NCI-H526 (cell line): ENCODE results near the gene MACROD2.

Experiments
- DNase-seq, 2 experiments: peaks; one replicate each; lab custom pipeline; 2025; lab: John Stamatoyannopoulos, UW

Gene MACROD2

GRCh38 chr20:15058841-15059240 is 1063.5 kb downstream of the MACROD2 start:
- DNase-seq = no peak

DNA sequence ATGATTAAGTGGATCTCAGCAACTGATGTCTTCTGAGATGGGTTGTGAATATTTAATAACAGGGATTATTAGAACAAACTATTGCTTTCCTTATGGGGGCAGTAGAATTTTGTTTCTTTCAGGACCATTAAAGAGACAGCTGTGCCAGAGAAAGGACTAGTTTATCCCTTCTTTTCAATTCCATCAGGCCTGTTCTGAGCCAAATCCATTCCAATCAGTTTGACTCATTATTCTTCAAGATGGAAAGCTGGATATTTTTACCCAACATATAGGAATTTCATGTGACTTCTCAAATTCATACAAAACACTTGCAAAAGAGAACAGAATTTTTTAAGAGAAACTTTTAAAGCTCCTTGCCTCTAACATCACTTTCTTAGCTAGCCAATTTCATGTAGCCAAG is 1064.1 kb downstream of the MACROD2 start:
- no peak for DNase-seq

GRCh38 chr20:15060265-15061060 is 1065.1 kb downstream of the MACROD2 start:
- no peak for DNase-seq

- no peak for DNase-seq
Measured at GRCh38 chr20:15061061-15061430, 1065.7 kb downstream of the MACROD2 start.

DNA sequence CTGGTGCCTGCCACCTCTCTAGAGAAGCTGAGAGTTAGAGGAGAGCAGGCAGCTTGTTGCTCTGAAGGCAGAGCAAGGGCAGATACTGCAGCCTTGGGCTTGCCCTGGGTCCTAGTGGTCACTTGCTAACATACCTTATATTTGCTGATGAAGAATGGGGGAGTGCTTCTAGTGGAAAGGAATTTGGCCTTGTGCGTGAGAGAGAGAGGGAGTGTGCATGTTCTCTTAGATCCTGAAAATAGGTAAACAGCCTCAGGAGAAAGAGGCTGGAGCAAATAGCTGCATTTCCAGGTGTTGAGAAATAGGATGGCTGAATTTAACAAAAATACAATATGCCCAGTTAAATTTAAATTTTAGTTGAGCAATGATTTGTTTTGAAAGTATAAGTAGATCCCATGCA is 1066.6 kb downstream of the MACROD2 start:
- DNase-seq = no peak

DNA sequence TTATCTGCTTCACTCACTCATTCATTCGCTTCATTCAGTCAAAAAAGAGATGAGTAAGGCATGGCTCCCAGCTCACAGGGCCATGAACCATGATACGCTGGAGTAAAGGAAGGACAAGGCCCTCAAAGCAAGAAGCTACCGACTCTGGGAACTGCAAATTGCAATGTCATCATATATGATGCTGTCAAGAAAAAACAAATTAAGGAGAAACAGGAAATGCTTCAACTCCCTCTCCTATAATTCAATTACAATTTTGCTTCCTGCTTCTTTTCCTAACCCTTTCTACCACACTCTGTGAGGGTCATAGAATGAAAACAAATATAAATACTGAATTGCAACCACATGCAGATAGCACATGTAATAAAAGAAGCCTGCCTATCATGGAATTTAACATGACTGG is 1067.8 kb downstream of the MACROD2 start:
- DNase-seq = no peak

- no peak for DNase-seq
Measured at GRCh38 chr20:15064741-15065140, 1069.4 kb downstream of the MACROD2 start.

DNA sequence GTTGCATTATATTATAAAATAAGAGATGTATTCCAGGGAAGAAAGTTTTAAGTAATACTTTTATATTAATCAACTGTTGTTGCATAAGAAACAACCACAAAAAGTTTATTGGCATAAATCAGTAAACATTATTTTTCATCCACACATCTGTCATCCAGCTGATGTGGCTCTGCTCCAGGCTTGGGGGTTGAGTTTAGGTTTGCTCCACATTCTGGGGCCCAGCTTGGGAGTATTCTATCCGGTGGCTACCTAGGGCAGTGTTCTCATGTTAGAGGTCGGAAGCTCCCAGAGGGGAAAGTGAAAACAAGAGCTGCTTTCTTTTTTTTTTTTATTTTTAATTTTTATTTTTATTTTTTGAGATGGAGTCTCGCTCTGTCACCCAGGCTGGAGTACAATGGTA is 1070.5 kb downstream of the MACROD2 start:
- DNase-seq = no peak

DNA sequence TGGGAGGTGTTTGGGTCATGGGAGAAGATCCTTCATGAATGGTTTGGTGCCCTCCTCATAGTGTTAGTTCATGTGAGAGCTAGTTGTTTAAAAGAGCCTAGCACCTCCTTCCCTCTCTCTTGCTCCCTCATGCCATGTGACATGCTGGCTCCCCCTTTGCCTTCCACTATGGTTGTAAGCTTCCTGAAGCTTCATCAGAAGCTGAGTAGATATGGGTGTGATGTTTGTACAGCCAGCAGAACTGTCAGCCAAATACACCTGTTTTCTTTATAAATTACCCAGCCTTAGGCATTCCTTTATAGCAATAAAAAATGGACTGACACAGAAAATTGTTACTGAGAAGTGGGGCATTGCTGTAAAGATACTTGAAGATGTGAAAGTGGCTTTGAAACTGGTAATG is 1073.2 kb downstream of the MACROD2 start:
- no peak for DNase-seq

DNA sequence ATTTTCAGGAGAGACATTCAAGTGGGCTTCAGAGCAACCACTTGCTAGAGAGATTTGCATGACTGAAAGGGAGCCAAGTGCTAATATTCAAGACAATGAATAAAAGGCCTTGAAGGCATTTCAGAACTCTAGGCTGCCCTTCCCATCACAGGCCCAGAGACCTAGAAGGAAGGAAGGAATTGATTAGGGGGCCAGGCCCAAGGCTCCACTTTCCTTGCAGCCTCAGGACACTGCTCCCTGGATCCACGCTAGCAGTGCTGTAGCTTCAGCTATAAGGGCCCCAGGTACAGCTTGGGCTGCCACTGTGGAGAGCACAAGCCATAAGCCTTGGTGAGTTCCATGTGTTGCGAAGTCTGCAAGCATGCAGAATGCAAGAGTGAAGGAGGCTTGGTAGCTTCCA is 1074.0 kb downstream of the MACROD2 start:
- no peak for DNase-seq

DNA sequence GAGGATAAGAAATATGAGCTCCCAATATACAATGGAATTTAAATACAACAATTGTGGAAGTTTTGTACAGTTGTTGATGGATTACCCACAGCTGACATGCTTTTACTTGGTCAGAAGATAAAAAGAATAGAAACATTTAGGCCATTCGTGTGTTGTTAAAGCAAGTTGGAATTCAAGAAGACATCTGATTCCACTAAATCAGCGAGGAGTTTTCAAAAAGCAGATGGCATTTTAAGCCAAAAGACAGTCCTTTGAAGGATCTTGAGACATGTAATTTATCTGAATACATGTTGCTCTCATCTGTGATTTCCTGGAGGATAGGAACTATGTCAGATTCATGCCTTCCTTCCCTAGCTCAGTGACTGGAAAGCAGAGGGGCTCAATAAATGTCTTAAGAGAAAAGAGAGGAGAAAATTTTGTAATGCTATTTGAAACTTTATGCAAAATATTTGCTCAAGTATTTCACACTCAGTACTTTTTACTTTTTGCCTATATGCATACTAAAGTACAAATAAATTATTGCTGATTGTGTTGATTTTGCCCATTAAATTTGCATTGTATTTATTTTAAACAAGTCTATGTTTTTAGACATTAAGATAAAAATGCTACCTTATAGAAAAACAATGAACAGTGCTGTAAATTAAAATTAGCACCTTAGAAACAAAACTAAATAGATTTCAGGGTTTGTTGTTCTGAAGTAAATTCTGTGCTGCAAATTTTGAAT is 1075.9 kb downstream of the MACROD2 start:
- no peak for DNase-seq

- no peak for DNase-seq
Measured at GRCh38 chr20:15072316-15072715, 1077.0 kb downstream of the MACROD2 start.

GRCh38 chr20:15075586-15075985 is 1080.3 kb downstream of the MACROD2 start:
- no peak for DNase-seq

DNA sequence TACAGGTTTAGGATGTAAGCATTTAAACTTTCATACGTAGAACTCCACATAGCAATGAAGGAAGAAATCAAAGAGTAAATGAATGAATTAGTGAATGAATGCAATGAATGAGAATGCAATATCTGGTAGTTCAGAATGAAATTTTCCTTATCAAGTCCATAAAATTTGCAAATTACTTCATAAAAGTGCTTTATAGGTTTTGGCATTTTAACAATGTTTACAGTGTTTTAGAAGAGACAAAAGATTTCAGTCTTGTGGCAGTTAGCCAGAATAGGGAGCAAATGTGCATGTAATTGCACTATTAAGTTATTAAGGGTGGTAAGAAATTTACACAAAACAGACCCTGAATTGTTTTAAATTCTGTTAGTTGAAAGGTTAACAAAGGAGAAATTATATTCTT is 1081.5 kb downstream of the MACROD2 start:
- DNase-seq = no peak

DNA sequence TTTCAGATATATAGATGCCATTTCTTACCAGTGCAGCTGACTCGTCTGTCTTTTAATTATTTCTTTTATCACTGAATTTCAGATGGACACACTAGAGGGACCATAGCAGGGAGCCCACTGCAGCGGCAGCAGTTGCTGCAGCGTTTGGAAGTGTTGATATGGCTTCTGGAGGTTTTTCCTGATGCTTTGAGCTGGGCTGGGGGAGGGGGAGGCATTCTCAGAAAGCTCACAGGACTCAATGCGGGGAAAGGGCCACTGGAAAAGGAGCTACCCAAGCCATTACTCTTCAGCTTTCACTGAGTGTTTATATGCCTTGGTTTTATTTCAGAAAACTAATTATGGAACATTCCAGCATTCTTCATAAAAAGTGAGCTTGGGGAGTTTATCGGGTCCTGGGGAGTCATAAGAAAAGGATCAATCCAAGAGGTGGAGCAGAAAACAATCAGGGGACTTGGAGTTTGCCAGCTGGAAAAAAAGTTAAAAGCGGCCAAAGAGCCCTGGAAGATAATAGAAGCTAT is 1082.5 kb downstream of the MACROD2 start:
- DNase-seq = no peak

DNA sequence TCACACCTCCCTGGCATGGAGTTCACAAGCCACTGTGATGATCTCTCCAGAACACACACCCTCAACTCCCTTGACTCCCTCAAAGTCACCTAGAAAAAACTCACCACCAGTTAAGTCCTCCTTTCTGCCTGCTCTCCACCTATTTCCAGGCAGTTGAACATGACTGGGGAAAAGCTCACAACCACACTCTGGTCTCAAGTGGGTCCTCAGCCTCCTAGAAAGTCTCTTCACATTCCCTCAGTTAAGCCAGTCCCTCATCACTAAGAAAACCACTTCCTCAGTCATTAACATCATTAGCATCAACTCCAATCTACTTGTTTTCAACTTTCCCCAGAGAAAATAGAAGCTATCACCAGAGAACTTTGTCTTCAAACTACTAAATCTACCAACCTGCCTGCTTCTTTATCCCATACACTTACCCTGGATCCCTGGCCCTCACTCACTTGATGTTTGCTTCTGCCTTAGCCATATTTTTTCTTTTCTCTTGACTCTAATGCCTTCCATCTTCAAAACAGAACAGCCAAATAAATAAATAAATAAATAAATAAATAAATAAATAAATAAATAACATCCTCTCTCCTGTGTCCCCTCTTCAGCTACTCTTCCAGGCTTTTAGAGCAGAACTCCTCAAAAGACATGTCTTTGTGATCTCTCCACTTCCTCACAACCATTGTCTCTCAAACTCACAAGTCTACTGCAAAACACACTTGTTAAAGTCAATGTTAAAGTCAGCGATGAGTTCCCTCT is 1084.5 kb downstream of the MACROD2 start:
- no peak for DNase-seq

GRCh38 chr20:15081261-15081660 is 1085.9 kb downstream of the MACROD2 start:
- no peak for DNase-seq

DNA sequence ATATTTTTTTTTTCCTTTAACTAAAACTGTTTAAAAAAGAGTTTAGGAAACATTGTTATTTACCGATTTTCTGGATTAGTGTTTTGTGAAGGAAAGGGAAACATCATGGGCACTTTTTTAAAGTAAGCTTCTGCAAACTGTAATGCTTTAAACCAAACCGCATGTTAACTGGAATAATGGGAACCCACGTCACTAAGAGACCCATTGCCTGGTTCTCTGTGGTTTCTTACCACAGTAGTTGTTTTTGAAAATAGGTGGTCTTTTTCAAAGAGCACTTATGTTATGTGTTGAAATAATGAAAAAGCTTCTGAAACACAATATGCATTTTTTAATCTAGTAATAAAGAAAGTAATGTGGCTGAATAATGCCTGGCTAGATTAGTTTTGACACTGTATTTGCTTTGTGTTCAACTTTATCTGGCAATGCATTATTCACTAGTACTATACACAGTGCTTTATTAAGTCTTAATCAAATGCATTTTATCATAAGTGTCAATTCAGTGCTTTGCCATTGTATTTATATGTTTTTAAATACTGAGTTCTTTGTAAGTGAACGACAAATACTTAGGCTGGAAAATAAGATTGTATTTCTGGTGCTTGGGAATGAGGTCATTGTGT is 1096.2 kb downstream of the MACROD2 start:
- DNase-seq = no peak

GRCh38 chr20:15098351-15098750 is 1103.0 kb downstream of the MACROD2 start:
- DNase-seq = no peak

DNA sequence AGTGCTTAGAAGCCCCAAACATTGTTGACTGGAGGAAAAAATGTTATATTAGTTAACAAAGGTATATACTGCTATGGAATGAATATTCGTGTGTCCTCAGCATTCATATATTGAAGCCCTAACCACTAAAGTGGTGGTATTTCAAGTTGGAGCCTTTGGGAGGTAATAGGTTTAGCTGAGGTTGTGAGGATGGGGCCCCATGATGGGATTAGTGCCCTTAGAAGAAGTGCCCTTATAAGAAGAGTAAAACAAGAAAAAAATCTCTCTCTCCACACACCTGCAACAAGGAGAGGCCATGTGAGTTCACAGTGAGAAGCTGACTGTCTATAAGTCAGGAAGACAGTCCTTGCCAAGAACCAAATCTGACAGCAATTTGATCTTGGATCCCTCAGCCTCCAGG is 1103.8 kb downstream of the MACROD2 start:
- DNase-seq = no peak

DNA sequence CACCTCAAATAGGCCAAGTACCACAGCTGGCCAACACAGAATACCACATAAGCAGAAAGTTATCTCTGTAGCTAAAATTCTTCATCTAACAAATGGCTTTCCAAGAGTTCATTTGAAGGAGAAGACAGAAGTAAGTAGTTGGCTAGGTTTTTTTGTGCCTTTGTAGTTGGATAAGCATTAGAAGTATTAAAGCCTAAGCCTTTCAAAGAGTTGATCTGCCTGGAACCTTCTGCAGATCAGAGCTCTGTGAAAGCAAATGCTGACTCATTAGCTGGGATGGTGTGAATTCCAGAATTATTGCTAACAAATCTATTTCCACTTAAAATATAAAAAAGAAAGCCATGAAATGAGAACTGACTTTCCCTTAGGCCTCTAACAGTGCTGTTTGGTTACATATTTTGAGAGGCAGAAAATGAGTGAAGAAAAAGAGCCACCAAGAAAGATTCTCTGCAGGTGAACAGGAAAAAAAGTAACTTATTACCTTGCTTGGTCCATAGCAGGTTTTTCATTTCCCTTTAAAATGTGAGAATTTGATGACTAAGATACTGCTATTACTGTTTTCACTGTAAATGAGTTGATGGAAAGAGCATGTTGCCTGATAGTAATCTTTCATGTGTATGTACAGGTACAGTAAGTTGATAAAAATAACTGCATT is 1105.3 kb downstream of the MACROD2 start:
- no peak for DNase-seq

GRCh38 chr20:15107931-15108330 is 1112.6 kb downstream of the MACROD2 start:
- DNase-seq = no peak
